Cortex of kidney (tissue), 1 donor: ENCODE results near the gene STEAP1B.
"Not testable (repeated sequence)": the region's sequence is repeated elsewhere in the genome, so short reads cannot be mapped to it uniquely, and the experiment has no call there.

Experiments used
- DNase-seq: peaks from one replicate; lab custom pipeline; 2025; lab: John Stamatoyannopoulos, UW

The STEAP1B gene

GRCh38 chr7:22454446-22454845 is 45.5 kb downstream of the STEAP1B start:
- DNase-seq = no peak

GRCh38 chr7:22452960-22453558 is 46.9 kb downstream of the STEAP1B start:
- DNase-seq = no peak

GRCh38 chr7:22452142-22452959 is 47.6 kb downstream of the STEAP1B start:
- no peak for DNase-seq

DNA sequence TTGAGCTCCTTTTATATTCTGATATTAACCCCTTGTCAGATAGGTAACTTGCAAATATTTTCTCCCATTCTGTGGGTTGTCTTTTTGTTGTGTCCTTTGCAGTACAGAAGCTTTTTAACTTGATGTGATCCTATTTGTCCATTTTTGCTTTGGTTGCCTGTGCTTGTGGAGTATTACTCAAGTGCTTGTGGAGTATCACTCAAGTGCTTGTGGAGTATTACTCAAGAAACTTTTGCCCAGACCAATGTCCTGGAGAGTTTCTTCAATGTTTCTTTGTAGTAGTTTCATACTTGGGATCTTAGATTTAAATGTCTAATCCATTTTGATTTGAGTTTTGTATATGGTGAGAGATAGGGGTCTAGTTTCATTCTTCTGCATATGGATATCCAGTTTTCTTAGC is 50.0 kb downstream of the STEAP1B start:
- not testable (repeated sequence) for DNase-seq

DNA sequence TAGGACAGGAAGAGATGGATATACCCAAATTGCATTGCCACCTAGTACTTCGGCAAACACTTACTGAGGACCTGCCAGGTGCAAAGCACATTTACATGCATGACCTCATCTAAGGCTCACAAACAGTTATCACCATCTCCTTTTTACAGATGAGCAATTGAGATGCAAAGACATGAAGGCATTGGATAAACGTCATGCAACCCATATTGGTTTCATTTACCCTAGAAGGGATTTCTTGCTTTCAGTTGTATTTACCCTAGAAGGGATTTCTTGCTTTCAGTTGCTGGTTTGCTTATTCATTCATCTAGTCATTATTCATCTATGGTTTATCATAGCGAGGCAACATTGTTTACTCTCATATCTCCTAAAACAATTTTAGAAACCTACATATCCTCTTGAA is 52.2 kb downstream of the STEAP1B start:
- DNase-seq = no peak

GRCh38 chr7:22447008-22447407 is 53.0 kb downstream of the STEAP1B start:
- DNase-seq = no peak

- no peak for DNase-seq
Measured at GRCh38 chr7:22445853-22446252, 54.1 kb downstream of the STEAP1B start.

- no peak for DNase-seq
Measured at GRCh38 chr7:22445140-22445743, 54.7 kb downstream of the STEAP1B start.

- DNase-seq = no peak
Measured at GRCh38 chr7:22444181-22444971, 55.6 kb downstream of the STEAP1B start.

DNA sequence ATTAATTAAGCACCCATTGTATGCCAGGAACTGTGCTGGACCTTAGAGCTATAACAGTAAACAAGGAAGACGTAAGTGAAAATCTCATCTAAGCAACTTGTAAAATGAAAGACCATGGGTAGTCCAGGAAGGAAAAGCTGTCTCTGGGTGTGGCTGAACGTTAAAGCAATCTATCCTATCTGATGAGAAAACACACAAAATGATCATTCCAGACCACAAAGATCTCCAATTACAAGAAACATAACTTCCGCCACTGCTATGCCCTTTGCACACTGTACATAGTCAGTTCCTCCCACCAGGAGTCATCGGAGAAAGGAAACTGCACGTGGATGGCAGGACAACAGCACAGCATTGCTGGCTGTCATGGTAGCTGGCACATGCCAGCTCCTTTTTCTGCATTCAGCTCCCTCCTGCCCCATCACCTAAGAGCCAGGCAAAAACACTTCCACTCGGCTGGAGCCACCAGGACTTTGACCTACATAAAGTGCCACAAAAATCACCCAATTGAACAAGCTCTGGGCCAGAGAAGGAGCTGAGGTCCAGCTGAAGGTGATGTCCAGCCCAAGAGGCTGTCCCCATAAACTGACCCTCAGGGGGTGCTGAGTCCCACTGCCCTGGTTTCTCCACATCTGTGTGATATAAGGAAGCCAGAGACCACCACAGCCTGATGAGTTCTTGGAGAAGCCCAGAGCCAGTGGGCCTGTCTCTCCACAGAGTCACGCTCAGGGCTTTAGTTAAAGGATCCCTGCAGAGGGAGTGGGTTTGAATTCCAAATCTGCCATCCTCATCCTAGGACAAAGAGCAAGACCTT is 56.4 kb downstream of the STEAP1B start:
- DNase-seq = no peak

GRCh38 chr7:22442882-22443369 is 57.1 kb downstream of the STEAP1B start:
- no peak for DNase-seq

- no peak for DNase-seq
Measured at GRCh38 chr7:22442187-22442881, 57.7 kb downstream of the STEAP1B start.

GRCh38 chr7:22441157-22441556 is 58.8 kb downstream of the STEAP1B start:
- DNase-seq = no peak

DNA sequence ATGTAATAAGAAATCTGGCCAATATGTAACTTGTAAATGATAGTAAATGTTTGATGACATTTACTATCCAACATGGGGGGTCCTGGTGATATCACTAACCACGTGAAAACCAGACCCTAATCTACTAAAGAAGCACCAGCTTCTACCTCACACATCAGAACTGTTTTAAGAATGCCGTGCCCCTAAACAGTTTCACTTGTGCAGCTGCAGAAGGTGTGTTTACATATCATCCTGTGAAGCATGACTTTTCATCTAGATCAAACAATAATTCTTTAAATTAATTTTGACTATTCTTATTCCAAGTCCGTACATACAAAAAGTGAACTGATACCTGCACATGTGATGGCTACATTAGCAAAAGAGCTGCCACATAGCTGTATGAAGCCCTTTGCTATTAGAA is 61.0 kb downstream of the STEAP1B start:
- DNase-seq = no peak

GRCh38 chr7:22436552-22436951 is 63.4 kb downstream of the STEAP1B start:
- not testable (repeated sequence) for DNase-seq

GRCh38 chr7:22435720-22436119 is 64.3 kb downstream of the STEAP1B start:
- DNase-seq = no peak

GRCh38 chr7:22435105-22435504 is 64.9 kb downstream of the STEAP1B start:
- DNase-seq = no peak

- DNase-seq = no peak
Measured at GRCh38 chr7:22433710-22434460, 66.1 kb downstream of the STEAP1B start.

GRCh38 chr7:22433165-22433700 is 66.8 kb downstream of the STEAP1B start:
- DNase-seq = not testable (repeated sequence)
